Thymus (tissue), 11 donors: ENCODE results near the gene CD226. TPM values are rescaled to one million over a fixed set of nuclear protein-coding genes. Genes with fewer than 3 reads are reported as not detected.
"Not testable (repeated sequence)": the region's sequence is repeated elsewhere in the genome, so short reads cannot be mapped to it uniquely, and the experiment has no call there.

ENCODE experiments used
- DNase-seq, 9 donors: peaks; one replicate each; pipeline ENCODE4 v3.0.0-alpha.2; 2013; ENCODE audit warnings: low spot score in 9 of 9, low read depth in 6 of 9, missing footprints in 1 of 9
- H3K27ac ChIP-seq, 2 donors: one replicate each; pipeline ENCODE4 v1.5.1; 2013; ENCODE audit warnings: control low read depth in 1 of 2, low read depth in 1 of 2, low read length in 1 of 2, mild to moderate bottlenecking in 1 of 2, moderate library complexity in 1 of 2
- H3K27me3 ChIP-seq, 2 donors: one replicate each; pipeline ENCODE4 v1.5.1; 2013; ENCODE audit warnings: low read length in 1 of 2; ENCODE audit not compliant: control insufficient read depth in 2 of 2, insufficient read depth in 1 of 2
- H3K36me3 ChIP-seq, 2 donors: one replicate each; pipeline ENCODE4 v1.5.1; 2013; ENCODE audit warnings: low read length in 1 of 2, mild to moderate bottlenecking in 1 of 2, moderate library complexity in 1 of 2; ENCODE audit not compliant: control insufficient read depth in 2 of 2, insufficient read depth in 2 of 2
- H3K4me1 ChIP-seq, 2 donors: one replicate each; pipeline ENCODE4 v1.5.1; 2013; ENCODE audit warnings: low read length in 2 of 2; ENCODE audit not compliant: control insufficient read depth in 2 of 2, insufficient read depth in 2 of 2
- H3K4me3 ChIP-seq, 2 donors: one replicate each; pipeline ENCODE4 v1.5.1; 2013; ENCODE audit warnings: low read length in 2 of 2, control low read depth in 1 of 2, mild to moderate bottlenecking in 1 of 2
- H3K9me3 ChIP-seq, 2 donors: one replicate each; pipeline ENCODE4 v1.5.1; 2013; ENCODE audit warnings: low read length in 1 of 2, mild to moderate bottlenecking in 1 of 2; ENCODE audit not compliant: control insufficient read depth in 2 of 2, insufficient read depth in 1 of 2
- WGBS: extraction: QIAGEN DNeasy Blood & Tissue Kit; methylation state at CpG from one replicate; pipeline ENCODE4 v1.1.7; 2013; 5-methylcytosine and 5-hydroxymethylcytosine counted together
- polyA plus RNA-seq: library from polyadenylated mRNA; stranded (reverse); fragments of 200-250 nt; gene quantifications from one replicate; pipeline ENCODE4 v1.2.3, GENCODE V29; 2013
- total RNA-seq: library from RNA; stranded (reverse); fragments of 120-200 nt; gene quantifications from one replicate; pipeline ENCODE4 v1.2.4, GENCODE V29; 2013
- donor health status: healthy.

Gene CD226
- total and polyA plus RNA-seq, 2 donors: 4.1 to 16.7 TPM

DNA sequence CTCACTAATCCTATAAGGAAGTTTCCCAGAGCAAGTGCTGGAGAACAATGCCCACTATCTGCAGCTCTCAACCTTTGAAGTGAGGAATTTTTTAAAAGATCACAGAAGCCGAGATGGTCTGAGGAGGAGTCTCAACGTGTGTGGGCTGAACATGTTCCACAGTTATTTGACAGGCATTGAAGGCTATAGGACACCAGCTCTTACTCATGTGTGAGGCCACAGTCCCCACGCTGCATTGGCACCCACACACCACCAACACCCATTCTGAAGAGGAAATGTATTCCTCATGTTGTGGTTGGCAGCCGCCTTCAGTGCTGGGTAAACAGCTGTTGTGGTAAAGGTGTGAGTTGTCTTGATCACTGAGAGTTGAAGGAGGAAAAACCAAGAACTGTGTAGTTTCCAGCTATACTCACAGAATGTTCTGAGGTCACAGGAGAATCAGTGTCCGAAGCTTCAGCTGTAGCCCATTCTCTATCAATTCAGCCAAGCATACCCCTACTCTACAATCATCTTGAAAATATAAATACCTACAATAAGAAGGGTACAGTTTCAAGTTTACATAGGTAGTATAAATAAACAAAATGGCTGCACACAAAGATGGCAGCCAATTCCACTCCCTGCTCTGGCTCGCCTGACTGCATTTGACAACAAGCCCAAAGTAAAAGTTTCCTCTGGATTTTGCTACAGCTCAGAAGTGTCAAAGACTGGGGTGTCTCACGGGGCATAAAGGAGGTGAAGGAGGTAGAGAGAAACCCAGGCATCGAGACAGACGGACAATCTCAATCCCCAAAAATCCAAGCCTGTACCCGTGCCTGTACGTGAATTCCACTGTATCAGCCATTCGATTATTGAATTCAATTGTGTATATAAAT, 12.1 kb downstream of the CD226 start:
- H3K4me1 ChIP-seq: peaks cover 5 to 21% of the 10 kb centered on the region in 2 donors
- no peaks in the 10 kb centered on the region for H3K27me3 ChIP-seq
- WGBS: 58% methylated on average over 12 of the region's 12 CpGs
- no peak overlapping the region for H3K4me3 ChIP-seq
- DNase-seq: peak; percentile 43 to 93 (median 77)
- no peaks in the 10 kb centered on the region for H3K36me3 ChIP-seq
- no peaks in the 10 kb centered on the region for H3K9me3 ChIP-seq
- H3K27ac ChIP-seq: peak overlapping the region; percentile 73 to 87

GRCh38 chr18:69934601-69935265, 12.9 kb downstream of the CD226 start:
- 57% methylated on average over 4 of the region's 4 CpGs for WGBS
- H3K4me1 ChIP-seq: peaks cover 5 to 21% of the 10 kb centered on the region in 2 donors
- no peaks in the 10 kb centered on the region for H3K36me3 ChIP-seq
- H3K9me3 ChIP-seq: no peaks in the 10 kb centered on the region
- H3K27me3 ChIP-seq: no peaks in the 10 kb centered on the region
- H3K27ac ChIP-seq: peak overlapping the region; percentile 66 to 73
- no peak overlapping the region for H3K4me3 ChIP-seq
- peak in 1 of 9 donors; percentile 43 for DNase-seq

DNA sequence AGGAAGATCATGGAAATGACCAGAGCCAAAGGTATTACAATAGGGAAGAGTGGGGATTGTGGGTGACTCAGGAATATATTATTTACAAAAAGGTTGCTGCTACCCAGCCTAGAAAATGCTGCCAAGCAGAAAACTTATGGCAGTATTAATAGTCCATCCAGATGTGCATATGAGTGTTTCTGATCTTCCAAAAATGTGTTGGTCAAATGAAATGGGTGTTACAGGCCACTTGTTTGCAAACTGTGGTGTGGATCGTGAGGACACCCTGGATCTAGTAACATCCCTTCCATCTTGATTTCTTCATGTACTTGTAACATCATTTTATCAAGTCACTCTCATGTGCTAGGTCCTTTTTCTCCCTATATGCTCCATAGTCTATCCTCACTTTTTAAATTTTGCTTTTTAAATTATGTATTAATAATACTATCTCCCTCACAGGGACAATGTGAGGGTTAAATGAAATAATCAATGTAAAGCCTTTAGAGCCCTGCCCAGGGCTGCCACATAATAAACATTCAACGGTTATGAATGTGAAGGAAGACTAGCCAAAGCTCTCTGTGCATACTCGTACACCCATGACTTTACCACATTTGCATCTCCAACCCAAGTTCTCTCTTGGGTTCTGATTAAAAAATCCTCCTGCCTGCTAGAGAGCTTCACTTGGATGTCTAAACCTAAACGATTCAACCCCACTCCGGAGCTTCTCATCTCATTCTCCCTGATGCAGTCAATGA, 18.5 kb downstream of the CD226 start:
- Histone ChIP-seq H3K27ac (no peak overlapping the region), H3K4me3 (no peak overlapping the region), H3K9me3 (no peaks in the 10 kb centered on the region), H3K36me3 (no peaks in the 10 kb centered on the region), H3K27me3 (no peaks in the 10 kb centered on the region), H3K4me1 (peaks cover 3 to 5% of the 10 kb centered on the region in 2 donors)
- WGBS: 95% methylated on average over 5 of the region's 5 CpGs
- DNase-seq: no peak

- H3K27ac ChIP-seq: no peak overlapping the region
- H3K36me3 ChIP-seq: no peaks in the 10 kb centered on the region
- no peaks in the 10 kb centered on the region for H3K9me3 ChIP-seq
- 94% methylated on average over 3 of the region's 3 CpGs for WGBS
- no peak overlapping the region for H3K4me3 ChIP-seq
- H3K4me1 ChIP-seq: no peaks in the 10 kb centered on the region
- no peak for DNase-seq
- H3K27me3 ChIP-seq: no peaks in the 10 kb centered on the region
Observed at GRCh38 chr18:69916412-69916811, 31.3 kb downstream of the CD226 start.

GRCh38 chr18:69908838-69909237, 38.8 kb downstream of the CD226 start:
- Histone ChIP-seq H3K4me1 (peaks cover 0 to 5% of the 10 kb centered on the region in 2 donors), H3K27ac (no peak overlapping the region), H3K36me3 (peaks cover 0 to under 1% of the 10 kb centered on the region in 2 donors), H3K4me3 (no peak overlapping the region), H3K9me3 (no peaks in the 10 kb centered on the region), H3K27me3 (no peaks in the 10 kb centered on the region)
- DNase-seq: no peak

DNA sequence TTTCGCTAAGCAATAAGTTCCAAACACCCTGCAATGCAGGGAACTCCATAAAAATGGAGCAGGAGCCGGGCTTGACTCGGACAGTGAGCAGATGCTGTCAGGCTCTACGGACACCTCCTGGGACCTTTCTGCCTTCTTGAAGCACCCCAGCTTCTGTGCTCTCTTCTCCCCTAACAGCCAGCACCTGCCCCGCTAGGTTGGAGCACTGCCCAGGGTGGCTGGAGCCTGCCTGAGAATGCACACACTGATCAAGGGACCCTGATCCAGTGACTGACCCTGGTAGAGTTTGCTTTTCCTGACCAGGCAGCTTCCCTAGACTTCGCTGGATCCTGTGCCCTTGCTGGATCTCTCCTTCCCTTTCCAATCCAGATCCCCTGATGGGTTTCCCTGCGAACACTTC, 40.9 kb downstream of the CD226 start:
- no peaks in the 10 kb centered on the region for H3K9me3 ChIP-seq
- peaks cover 0 to 5% of the 10 kb centered on the region in 2 donors for H3K4me1 ChIP-seq
- no peaks in the 10 kb centered on the region for H3K27me3 ChIP-seq
- peaks cover 3 to 5% of the 10 kb centered on the region in 2 donors for H3K36me3 ChIP-seq
- H3K27ac ChIP-seq: no peak overlapping the region
- no peak for DNase-seq
- H3K4me3 ChIP-seq: no peak overlapping the region
- 99% methylated on average over 7 of the region's 7 CpGs for WGBS

DNA sequence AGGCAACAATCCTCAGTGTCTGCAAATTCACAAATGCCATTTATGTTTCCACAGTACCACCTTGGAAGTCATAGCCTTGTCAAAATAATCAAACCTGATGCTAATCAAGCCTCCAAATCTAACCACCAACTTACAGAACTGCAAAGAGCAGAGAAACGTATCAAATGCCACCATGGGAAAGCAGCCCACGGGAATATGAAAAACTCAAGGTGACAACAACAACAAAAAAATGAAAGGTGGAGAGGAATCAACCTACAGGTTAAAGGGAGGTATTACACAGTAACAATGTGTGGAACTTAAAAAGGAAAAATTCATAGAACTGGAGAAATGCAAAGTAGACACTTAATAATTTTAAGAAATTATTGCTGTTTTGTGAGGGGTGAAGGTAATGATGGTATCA, 46.7 kb downstream of the CD226 start:
- peak in 2 of 9 donors; percentile 10 to 20 for DNase-seq
- Histone ChIP-seq H3K36me3 (peaks cover 3 to 5% of the 10 kb centered on the region in 2 donors), H3K4me1 (peaks cover 11 to 22% of the 10 kb centered on the region in 2 donors), H3K4me3 (no peak overlapping the region), H3K9me3 (no peaks in the 10 kb centered on the region), H3K27ac (no peak overlapping the region), H3K27me3 (no peaks in the 10 kb centered on the region)
- 37% methylated on average over 2 of the region's 2 CpGs for WGBS

GRCh38 chr18:69899154-69899923, 48.3 kb downstream of the CD226 start:
- not testable (repeated sequence) for H3K4me3 ChIP-seq, H3K36me3 ChIP-seq, H3K27ac ChIP-seq, H3K27me3 ChIP-seq, DNase-seq, H3K9me3 ChIP-seq
- WGBS: 96% methylated on average over 4 of the region's 4 CpGs
- peaks cover 11 to 30% of the 10 kb centered on the region in 2 donors for H3K4me1 ChIP-seq
